Heart left ventricle (tissue), 13 donors: ENCODE results near the gene FBN1.

ENCODE experiments used
- POLR2A ChIP-seq, 2 donors: fragments of 450-650 bp; IDR thresholded peaks; one replicate each; pipeline ENCODE4 v1.6.1; 2017; ENCODE audit warnings: antibody characterized with exemption in 2 of 2, mild to moderate bottlenecking in 2 of 2, moderate library complexity in 2 of 2
- TF ChIP-seq, protein P1 (sequence below), 12 donors: fragments of 200-600 bp; sonication (generic) in 4 of 12; IDR thresholded peaks; one replicate each; pipeline versions ENCODE4 v1.5.0 to v1.8.0; 2018 to 2022; ENCODE audit warnings: antibody characterized with exemption in 12 of 12, mild to moderate bottlenecking in 5 of 12
- donor health status: ischemic (EF 13 %, LVEDD 7.1; RV severe dilation, severe dysfunction).
- donor health status: DM: no; HTN: yes; CAD: no.
- donor health status: DM: no; HTN: no; CAD: no.
- donor health status: ischemic (EF 25% LVEDD 6.9; RV normal size, moderate dysfunction).
- donor health status: ischemic (EF 25% LVEDD 5.7; RV mildly dilated, moderate dysfunction).
- donor health status: ischemic (EF 35%, LVEDD 5.7; RV mildly dilated, moderate dysfunction).
- donor health status: nonischemic (EF 11% LVEDD 7.7; RV severe dilation, severe dysfunction).
- donor health status: DM: yes; HTN: yes; CAD: no.
- donor health status: PGD.
- donor health status: ischemic (EF 29% LVEDD 5.4; RV normal size, mild dysfunction).
- donor health status: nonischemic (EF 23%, LVEDD 6.1; RV moderate dilation, normal function).

DNA sequence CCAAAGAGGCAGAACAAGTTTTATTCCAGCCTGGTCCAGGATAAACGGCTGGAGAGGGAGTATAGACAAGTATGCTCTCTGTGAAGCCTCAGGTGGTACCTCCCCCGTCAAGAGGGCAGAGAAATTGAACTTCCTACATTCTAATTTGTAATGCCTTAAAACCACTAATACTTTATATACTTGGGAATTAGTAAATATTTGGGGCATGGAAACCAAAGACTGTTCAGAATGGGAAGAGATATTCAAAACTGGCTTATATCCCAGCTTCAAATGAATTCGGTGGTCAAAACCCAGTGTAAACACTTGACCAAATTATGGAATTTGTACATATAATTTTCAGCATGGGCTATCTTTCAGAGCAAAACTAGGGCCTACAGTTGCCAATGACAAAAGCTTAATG lies 122.6 kb downstream of the FBN1 start:
- TF ChIP-seq, protein P1, sequence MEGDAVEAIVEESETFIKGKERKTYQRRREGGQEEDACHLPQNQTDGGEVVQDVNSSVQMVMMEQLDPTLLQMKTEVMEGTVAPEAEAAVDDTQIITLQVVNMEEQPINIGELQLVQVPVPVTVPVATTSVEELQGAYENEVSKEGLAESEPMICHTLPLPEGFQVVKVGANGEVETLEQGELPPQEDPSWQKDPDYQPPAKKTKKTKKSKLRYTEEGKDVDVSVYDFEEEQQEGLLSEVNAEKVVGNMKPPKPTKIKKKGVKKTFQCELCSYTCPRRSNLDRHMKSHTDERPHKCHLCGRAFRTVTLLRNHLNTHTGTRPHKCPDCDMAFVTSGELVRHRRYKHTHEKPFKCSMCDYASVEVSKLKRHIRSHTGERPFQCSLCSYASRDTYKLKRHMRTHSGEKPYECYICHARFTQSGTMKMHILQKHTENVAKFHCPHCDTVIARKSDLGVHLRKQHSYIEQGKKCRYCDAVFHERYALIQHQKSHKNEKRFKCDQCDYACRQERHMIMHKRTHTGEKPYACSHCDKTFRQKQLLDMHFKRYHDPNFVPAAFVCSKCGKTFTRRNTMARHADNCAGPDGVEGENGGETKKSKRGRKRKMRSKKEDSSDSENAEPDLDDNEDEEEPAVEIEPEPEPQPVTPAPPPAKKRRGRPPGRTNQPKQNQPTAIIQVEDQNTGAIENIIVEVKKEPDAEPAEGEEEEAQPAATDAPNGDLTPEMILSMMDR (IDR thresholded peaks at IDR 0.05): no peak
- TF ChIP-seq POLR2A (IDR thresholded peaks at IDR 0.05): no peak
